HG02870 (cell line): ENCODE data around the gene HMCN2.

Experiments used
- ATAC-seq: cut with Tn5 transposase; IDR thresholded peaks from one replicate; pipeline ENCODE4 v1.9.1; 2021; ENCODE audit warnings: mild to moderate bottlenecking, moderate library complexity; ENCODE audit not compliant: unreplicated experiment

HMCN2 gene

DNA sequence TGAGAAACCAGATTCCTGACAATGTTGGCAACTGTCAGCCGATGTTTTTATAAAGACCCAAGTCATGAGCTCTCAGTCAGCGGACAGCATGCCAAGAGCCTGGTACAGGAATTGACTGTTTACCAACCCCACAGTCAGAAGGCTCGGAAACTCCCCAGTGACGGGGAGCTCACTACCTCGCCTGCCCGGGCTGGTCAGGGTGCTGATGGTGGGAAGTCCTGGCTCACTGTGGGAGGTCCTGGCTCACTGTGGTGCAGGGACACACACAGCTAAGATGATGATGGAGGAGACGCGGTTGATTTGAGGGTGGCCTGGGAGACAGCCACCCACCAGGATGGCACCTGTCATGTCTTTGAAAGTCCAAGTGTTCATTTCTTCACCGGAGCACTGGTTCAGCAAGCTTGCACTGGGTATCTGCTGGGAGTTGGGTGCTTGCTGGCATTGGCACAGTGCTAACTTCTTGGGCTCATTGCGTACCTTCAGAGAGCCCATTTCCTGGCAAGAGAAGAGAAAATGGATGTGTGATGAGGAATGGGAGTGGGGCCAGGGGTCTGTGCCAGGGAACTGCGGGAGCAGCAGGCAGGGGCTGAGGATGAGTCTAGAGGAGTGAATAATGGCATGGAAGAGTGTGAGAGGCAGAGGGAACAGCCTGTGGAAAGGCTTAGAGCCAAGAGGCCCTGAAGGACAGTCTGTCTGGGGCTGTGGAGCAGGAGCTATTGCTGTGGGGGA, 194.5 kb downstream of the HMCN2 start:
- ATAC-seq = no peak

DNA sequence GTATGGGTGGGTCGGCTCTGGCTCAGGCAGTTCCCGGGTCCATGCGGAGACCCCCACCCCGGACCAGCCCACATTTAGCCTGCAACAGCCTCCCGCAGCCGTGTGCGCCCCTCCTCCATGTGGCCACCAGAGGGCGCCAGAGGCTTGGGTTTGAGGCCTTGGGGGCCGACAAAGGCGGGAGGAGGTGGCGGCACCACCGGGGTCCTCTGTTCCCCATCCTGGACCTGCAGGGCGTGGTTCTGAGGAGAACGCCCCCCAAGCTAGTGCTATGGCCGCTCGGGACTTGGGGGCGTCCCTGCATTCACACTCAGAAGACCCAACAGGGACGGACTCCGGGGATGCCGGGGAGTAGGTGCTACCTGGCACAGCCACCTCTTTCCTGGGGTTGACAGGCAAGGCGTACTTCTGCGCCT, 195.7 kb downstream of the HMCN2 start:
- no peak for ATAC-seq

DNA sequence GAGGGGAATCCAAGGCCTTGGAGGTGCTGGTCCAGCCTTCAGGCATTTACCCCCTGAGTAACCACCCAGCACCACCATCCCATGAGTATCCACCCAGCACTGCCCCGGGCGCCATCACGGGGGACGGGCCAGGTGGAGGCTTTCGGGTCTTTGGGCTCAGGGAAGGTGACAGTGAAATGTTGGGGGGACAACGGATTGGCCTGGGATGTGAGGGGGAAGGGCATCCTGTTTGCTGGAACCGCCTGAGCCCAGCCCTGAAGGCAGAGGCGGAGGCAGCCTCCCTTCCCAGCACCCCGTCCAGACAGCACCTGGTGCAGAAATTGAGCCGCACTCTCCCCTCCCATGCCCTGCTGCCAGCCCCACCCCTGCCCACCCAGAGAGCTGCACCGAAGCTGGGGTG, 196.2 kb downstream of the HMCN2 start:
- ATAC-seq = no peak

DNA sequence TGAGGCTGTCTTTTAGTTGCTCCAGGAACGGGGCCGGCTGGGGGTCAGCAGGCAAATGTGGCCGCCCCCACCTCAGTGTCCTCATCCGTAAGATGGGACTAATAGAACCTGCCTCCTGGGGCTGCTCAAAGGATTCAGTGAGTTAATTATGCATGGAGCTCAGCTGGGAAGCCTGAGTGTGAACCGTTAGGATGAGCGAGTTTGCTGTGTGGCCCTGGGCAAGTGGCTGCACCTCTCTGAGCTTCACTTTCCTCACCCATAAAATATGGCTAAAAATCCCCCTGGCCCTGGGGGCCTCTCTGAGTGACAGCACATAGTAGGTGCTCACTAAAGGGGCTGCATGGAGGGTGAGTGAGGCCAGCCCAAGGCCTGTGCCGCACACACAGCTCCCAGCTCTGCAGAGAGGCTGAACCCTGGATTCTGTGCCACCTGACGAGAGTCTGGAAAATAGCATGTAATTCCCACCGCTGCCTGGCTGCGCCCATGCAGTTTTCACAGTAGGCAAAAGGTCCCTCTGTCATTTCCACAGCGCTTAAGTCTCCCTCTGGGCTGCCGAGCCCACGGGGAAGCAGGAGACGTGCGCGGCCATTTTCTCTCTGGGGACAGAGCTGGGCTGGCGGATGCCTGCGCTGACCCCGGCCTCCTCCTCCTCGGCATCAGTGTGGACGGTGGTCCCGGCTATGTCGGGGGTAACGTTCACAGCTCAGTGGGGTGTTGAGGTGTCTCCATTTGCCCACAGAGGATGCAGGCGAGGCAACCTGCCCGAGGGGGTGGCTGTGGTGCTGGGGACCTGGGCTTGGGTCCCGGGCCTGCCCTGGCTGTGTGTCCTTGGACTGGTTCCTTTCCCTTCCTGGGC, 197.4 kb downstream of the HMCN2 start:
- no peak for ATAC-seq

DNA sequence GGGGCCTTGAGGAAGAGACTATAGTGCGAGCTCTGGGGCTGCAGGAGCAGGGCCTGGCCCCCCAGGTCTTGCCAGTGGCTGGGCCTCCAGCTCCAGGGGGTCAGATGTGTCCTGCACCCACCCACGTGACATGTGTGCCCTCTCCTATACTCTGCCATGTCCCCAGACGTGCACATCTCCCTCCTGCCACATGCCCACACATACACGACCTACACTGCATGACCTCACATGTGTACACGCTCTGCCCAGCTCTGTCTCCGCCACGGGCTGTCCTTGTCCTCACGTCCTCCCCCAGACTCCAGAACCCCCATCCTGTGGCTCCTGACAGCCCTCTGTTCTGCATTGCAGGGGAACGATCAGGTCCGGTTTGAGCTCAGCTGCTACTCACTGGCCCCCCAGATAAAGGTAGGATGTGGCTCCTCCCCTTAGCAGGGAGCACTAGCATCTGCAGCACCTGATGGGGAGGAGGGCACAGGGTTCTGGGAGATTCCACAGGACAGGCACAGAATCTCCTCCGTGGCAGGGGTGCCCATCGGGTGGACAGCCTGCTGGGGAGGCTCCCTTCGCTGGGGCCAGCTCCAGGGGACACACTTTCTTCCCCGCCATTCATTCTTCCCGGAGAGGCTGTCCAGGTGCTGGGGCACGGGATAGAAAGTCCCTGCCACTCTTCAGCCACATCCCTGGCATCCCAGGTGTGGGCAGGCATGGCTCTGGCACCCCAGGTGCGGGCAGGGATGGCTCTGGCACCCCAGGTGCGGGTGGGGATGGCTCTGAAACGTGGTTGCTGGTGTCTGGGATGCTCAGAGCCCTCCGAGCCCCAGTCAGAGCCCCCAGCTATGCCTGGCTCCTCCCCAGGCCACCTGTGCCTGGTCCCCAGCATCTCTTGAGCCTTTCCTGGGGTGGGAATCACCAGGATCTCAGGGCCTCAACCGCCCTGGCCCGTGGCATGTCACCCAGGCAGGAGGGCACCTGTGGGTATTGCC, 198.5 kb downstream of the HMCN2 start:
- no peak for ATAC-seq

- ATAC-seq = no peak
Observed at GRCh38 chr9:130465383-130466096, 200.0 kb downstream of the HMCN2 start.

DNA sequence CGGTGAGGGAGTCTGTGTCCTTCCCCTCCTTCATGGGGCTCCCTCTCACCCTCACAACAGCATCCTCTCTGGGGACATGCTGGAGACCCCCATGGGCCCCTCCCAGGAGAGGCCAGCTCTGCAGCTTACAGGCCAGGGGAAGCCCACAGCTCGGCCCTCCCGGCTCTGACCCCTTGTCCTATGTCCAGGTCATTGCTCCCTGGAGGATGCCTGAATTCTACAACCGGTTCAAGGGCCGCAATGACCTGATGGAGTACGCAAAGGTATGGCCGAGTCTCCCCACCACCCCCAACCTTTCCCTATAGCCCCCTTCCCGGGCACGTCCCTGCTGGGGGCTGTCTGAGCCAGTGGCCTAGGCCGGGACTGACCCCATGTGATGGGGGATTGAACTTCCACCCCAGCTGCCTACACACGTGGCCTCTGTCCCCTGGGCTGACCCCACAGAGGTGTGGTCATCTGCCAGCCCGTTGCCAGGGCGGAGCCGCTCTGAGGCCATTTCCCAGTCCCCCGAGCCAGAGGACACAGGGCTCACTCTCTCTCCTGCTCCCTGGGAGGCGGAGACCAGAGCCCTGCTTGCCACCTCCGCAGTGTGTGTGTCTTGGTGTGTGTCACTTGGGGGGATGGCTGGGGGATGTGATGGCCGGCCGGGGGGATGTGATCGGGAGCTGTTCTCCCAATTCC, 201.1 kb downstream of the HMCN2 start:
- ATAC-seq = no peak

GRCh38 chr9:130467316-130467715, 201.8 kb downstream of the HMCN2 start:
- ATAC-seq = no peak

DNA sequence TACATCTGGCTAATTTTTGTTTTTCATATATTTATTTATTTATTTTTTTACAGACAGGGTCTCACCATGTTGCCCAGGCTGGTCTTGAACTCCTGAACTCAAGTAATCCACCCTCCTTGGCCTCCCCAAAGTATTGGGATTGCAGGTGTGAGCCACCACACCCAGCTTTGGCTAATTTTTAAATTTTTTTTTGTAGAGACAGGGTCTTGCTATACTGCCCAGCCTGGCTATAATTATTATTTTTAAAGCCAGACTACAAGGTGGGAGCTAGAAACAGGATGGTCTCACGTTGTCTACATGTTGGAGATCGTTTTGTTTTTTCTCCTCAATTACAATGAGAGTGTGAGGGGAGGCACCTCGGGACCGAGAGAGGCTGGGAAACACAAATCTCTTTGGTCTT, 203.0 kb downstream of the HMCN2 start:
- no peak for ATAC-seq

- ATAC-seq = no peak
Observed at GRCh38 chr9:130470269-130470668, 204.7 kb downstream of the HMCN2 start.

GRCh38 chr9:130470950-130471349, 205.4 kb downstream of the HMCN2 start:
- ATAC-seq = no peak

DNA sequence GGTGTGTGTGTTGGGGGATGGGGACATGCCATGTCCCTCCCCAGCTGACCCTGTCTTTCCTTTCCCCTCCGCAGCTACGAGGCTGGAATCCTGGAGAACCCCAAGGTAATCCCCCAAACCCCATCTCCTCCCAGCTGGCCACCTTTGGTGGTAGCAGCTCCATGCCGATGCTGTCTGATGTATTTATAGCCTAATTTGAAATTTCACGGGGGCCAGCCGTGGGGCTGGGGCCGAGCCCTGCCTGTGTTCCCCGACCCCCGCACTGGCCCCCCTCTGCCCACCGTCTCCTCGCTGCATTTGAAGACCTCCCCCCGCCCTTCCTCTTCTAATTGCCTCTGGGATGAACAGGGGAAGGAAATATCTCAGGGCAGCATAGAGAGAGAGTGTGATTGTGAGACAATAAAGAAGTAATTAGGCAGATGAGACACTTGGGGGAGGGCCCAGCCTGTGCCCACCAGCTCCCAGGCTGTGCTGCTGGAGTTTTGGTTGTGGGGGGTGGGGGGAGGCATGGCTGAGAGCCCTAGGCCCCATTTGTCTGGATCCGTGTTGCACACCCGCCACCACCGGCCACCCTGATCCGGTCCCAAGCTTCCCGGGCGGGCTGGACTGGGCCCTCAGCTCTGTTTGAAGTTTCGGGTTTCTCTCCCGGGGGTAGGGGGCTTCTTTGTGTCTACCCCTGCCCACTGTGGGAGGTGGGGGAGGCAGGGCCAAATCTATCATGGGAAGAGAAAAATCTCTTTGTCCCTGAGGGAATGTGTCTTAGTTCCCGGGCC, 206.0 kb downstream of the HMCN2 start:
- ATAC-seq = no peak

GRCh38 chr9:130472184-130472705, 206.7 kb downstream of the HMCN2 start:
- ATAC-seq = no peak

- ATAC-seq = no peak
Observed at GRCh38 chr9:130473009-130473408, 207.4 kb downstream of the HMCN2 start.

DNA sequence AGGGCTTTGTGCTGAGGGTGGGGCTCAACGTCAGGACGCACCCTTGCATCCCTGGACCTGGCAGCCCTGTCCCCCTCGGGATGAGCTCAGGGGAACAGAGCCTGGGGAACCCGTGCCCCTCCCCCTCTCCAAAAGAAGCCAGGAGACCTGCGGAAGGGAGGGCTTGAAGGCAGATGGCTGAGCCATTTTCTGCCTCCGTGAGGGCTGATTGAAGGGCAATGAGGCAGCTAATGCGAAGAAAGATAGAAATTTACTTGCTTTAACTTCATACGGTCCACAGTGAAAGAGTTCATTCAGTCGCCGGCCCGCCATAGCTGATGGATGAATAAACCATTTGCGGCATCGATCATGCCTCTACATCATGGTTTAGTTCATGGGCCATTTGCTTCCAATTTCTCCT, 208.0 kb downstream of the HMCN2 start:
- no peak for ATAC-seq

- ATAC-seq = no peak
Observed at GRCh38 chr9:130474106-130474505, 208.5 kb downstream of the HMCN2 start.

DNA sequence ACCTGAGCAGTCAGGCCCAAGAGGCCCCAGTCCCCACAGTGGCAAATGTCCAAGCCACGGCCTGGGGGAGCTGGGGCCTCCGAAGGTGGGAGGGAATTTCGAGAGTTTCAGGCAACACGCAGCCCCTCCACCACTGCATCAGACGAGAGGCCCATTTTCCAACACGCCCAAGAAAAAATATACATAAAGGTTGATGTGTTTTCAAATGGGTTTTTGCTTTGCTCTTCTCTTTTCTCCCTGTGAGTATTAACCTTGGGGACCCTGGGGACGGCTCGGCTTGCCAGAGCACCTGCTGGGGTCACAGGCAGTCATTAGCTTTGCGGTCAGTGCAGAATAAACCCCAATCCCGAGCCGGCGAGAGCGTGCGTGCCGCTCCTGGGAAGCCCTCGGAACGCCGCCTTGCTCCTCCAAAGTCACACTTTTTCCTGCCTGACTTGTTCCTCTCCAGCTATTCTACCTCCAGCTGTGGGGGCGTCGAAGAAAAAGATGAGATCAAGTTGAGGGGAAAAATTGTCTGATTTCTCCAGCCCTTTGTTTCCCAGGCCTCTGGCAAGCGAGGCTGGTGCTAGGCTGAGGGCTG, 210.7 kb downstream of the HMCN2 start:
- ATAC-seq = no peak

DNA sequence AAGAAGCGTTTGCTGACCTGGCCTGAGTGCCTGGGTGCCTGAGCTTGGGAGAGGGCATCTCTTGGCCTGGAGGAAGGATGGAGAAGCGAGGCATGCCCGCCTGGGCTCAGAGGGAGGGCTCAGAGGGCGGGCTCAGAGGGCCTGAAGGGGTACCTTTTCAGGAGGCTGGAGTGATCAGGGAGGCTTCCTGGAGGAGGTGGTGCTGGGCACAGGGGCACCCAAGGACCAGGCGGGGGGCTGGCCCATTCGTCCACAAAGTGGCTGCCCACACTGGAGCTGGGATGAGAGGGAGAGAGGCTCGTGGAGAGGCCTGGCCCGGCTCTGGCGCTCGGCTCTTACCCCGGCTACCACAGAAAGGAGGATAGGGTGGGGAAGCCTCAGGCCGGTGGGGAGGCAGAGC, 212.0 kb downstream of the HMCN2 start:
- ATAC-seq = no peak

GRCh38 chr9:130478152-130478551, 212.6 kb downstream of the HMCN2 start:
- no peak for ATAC-seq
